GM23338 (cell line): ENCODE results near the gene BICD2.

ENCODE experiments used
- CTCF ChIP-seq, 2 experiments: fragments of 200-600 bp in 1 of 2; sonication (generic) in 1 of 2; conservative IDR thresholded peaks; 2 replicates each; pipeline versions ENCODE4 v1.5.1 to v1.6.1; 2016 to 2017; ENCODE audit warnings: antibody characterized with exemption in 2 of 2, low read depth in 2 of 2, mild to moderate bottlenecking in 2 of 2, moderate library complexity in 1 of 2
- EZH2 ChIP-seq: fragments of 200-600 bp; sonication (generic); IDR thresholded peaks from one replicate; pipeline ENCODE4 v1.8.0; 2017; ENCODE audit warnings: antibody characterized with exemption, mild to moderate bottlenecking, low read depth; ENCODE audit not compliant: unreplicated experiment
- POLR2AphosphoS5 ChIP-seq: IDR thresholded peaks from 2 replicates; pipeline ENCODE4 v1.6.1; 2016; ENCODE audit warnings: antibody characterized with exemption, low read depth

- TF ChIP-seq CTCF (conservative IDR thresholded peaks at IDR 0.05; ENCODE audit: low read depth in 2 of 2) = no peak
- TF ChIP-seq EZH2 = no peak
- TF ChIP-seq POLR2AphosphoS5 = no peak
These were observed 30.4 kb upstream of the BICD2 start for GRCh38 chr9:92795000-92795399.
